ENCODE data around the gene C11orf24.
"Not testable (repeated sequence)": the region's sequence is repeated elsewhere in the genome, so short reads cannot be mapped to it uniquely, and the experiment has no call there.

The C11orf24 gene

GRCh38 chr11:68298659-68299516, 27.1 kb upstream of the C11orf24 start:
- DNase-seq = no peak

- no peak for DNase-seq
These were observed 26.3 kb upstream of the C11orf24 start for GRCh38 chr11:68297812-68298658.

- no peak for DNase-seq
These were observed 25.7 kb upstream of the C11orf24 start for GRCh38 chr11:68297494-68297811.

DNA sequence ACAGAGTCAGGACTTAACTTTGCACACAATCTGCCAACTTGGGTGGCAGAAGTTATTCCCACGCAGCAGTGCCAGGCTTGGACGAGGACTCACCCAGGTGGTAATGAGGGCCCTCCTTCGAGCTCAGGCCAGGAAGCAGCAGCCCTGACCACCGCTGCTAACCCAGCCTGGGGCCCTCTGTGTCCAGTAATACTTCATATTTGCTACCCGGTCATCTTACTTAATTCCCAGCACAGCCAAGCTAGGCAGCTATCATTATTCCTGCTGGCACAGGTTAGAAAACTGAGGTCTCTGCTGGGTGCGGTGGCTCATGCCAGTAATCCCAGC, 25.2 kb upstream of the C11orf24 start:
- no peak for DNase-seq

- no peak for DNase-seq
These were observed 24.7 kb upstream of the C11orf24 start for GRCh38 chr11:68296344-68297051.

DNA sequence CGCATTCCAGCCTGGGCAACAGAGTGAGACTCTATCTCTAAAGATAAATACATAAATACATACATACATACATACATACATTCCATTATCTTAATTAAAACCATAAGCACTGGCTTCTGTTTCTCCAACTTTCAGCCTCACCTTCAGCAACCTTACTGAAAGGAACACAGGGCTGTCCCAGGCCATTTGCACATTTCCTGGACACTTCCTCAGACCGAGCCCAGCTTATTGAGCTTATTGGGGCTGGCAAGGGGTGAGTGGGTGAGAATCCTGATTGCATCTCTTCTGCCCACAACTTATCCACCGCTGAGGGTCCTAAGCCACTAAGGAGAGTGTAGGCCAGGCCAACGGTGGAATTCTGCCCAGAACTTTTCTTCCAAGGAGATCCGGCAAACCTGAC, 24.2 kb upstream of the C11orf24 start:
- DNase-seq = no peak

GRCh38 chr11:68295271-68295670, 23.5 kb upstream of the C11orf24 start:
- DNase-seq = no peak

DNA sequence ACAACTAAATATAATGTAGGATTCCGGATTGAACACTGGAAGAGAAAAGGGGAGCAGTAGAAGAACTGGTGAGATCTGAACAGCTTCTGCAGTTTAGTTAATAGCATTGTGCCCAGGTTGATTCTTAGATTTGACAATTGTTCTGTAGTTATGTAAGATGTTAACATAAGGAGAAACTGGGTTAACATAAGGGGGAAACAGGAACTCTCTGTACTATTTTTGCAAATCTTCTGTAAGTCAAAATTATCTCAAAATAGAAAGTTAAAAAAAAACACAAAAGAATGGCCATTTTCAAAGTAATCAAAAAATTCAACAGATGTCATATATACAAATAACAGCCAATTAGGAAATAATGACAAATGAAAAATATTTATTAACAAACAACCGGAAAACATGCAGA, 21.9 kb upstream of the C11orf24 start:
- no peak for DNase-seq

GRCh38 chr11:68289456-68289855, 17.7 kb upstream of the C11orf24 start:
- DNase-seq = no peak

DNA sequence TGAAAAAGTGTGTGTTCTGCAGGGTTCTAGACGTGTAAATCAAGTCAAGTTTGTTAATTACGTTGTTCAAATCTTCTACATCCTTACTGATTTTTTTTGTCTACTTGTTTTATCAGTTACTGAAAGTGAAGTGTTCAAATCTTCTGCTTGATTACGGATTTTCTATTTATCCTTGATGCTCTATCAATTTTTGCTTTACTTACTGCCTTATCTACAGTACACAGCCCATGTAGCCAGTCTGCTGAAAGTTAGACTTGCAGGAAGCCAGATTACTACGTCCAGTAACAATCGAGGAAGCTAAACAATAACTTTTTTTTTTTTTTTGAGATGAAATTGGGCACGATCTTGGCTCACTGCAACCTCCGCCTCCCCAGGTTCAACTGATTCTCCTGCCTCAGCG, 15.6 kb upstream of the C11orf24 start:
- DNase-seq = no peak

DNA sequence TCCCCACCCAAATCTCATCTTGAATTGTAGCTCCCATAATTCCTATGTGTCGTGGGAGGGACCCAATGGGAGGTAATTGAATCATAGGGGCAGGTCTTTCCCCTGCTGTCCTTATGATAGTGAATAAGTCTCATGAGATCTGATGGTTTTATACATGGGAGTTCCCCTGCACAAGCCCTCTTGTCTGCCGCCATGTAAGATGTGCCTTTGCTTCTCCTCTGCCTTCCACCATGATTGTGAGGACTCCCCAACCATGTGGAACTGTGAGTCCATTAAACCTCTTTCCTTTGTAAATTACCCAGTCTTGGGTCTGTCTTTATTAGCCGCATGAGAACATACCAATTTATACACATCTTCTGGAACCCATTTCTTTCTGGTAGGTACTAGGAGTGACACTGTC, 12.8 kb upstream of the C11orf24 start:
- DNase-seq = not testable (repeated sequence)

DNA sequence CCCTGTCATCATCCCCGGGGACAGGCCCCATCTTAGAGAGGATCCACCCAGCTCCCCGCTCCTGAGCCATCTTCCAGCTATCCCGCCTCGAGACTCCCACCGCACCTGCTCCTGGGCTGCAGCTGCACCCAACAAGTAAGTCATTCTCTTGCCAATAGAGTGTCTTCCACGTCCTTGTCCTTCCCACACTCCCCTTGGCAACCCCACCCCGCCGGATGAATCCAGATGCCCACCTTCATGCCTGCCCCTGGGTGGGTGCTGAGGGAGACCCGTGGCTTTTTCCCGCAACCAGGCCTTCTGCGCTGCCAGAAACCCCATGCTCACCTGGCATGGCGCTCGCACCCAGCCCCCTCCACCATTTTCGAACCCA, 11.1 kb upstream of the C11orf24 start:
- no peak for DNase-seq

DNA sequence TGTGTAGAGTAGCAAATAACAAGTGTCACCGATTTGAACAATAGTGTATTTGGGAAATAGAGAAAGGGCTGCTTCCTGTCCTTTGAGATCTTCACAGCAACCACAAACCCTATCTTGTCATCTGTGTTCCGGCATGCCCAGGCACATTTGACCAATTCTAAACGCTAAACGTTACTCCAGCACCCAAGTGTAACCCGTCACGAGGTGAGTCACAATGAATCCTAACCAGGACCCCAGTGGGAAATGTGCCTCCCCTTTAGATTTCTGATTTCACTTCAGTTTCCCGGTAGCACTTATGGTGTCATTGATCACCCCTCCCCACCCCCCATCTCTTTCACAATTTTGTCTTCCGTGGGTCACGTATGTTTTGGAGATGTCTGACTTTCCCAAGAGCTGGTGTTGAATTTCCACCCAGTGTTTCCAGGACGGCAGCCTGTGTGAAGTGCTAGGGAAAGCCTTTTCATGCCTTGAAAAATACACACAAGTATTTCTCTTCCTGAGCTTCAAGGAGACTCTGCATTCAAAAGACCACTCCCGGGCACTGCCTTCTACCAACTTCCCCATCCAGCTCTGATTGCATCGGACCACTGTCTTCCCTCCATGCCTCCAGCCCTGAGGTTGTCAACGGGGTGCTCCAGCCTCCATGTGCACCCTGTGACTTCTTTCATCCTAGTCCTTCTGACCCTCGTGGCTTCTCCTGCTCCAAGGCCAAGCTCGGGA, 10.5 kb upstream of the C11orf24 start:
- DNase-seq = no peak

DNA sequence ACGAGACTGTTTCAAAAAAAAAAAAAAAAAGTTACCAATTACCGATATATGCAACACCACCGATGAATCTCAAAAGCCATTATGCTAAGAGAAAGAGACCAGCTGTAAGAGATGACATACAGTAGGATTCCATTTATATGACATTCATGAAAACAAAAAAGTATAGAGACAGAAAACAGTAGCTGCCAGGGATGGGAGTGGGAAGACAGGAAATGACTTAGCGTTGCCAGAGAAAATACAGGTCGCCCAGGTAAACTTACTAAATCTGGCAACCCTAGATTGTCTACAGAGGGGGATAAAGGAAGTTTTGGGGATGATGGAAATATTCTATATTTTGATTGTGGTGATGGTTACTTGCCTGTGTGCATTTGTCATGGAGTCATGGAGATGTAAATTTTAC, 7.9 kb upstream of the C11orf24 start:
- no peak for DNase-seq

- DNase-seq = no peak
These were observed 5.1 kb upstream of the C11orf24 start for GRCh38 chr11:68276861-68277260.

- DNase-seq = no peak
These were observed 4.1 kb upstream of the C11orf24 start for GRCh38 chr11:68275721-68276507.

DNA sequence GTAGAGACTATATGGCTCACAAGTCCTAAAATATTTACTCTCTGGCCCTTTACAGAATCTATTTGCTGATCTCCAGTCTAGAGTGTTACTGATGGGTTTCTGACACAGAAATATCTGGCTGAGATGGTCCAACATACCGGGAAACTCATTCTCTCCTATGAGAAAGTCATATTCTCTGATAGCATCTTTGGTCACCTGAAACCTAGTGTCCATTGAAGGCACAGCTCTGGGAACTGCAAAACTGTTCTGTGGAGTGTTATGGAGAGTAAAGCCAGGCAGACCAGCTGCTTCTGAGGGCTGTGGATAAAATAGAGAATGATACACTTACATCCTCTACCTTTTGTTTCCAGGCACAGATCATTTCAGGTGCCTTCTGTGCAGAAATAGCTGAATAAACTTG, 2.5 kb upstream of the C11orf24 start:
- no peak for DNase-seq

DNA sequence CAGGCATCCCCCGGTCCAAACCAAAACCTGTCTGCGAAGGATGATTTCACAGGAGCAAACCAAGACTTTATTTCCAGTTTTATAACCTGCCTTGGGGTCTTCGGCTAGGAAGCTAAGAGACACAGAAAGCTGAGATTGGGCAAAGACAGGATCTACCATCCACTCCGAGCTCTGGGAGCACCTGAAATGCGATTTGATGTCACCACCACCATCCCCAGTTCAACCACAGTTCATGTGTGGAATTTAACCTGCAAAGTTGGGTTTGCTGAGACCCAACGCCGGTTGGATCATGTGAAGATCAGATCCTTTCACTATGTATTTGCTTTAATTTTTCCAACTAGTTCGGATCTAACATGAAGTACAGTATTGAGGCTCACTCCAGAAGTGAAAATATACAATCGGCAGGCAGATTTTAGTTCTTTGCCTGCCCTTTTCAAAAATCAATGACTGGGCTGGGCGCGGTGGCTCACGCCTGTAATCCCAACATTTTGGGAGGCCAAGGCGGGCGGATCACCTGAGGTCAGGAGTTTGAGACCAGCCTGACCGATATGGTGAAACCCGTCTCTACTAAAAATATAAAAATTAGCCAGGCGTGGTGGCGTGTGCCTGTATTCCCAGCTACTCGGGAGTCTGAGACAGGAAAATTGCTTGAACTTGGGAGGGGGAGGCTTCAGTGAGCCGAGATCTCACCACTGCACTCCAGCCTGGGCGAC, 1.4 kb upstream of the C11orf24 start:
- DNase-seq = no peak

DNA sequence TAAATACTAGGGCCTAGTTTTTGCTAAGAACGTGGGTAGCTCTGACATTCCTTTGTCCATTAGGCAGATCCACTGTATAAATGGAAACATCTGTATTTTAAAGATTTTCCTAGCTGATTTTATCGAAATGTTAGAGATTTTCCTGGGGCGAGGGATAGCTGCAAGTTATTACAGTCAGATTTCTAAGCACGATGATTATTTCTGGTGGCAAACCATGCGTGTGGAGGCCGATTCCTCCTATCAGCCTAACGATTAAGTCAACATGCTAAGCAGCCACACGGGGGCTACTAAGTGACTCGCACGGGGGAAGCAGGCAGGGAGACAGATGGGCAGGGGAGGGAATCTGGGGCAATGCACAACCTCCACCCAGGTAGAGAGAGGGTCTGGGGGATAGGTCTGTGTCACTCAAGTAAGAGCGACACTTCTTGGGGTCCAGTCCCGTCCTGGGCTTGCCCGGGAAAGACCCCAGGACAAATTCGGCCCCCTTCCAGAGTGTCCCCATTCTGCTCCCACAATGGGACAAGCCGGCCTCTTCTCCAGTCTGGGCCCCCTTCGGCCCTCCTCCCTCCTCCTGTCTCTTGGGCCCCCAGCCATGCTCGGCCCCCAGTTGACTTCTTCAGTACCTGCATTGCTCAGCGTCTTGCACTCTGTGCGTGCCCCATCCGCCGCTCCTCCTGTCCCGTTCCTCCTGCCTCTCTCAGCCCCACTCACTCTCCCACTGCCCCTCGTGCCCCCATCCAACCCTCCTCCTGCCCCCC, 571 bp downstream of the C11orf24 start:
- DNase-seq = peak; percentile 28

- DNase-seq = no peak
These were observed 1.4 kb downstream of the C11orf24 start for GRCh38 chr11:68270196-68271022.

Data from GOT3 (cell line).